Panc1 (cell line): Measurements from ENCODE around the gene GPR42. TPM values are rescaled to one million over a fixed set of nuclear protein-coding genes. Genes with fewer than 3 reads are reported as not detected.
"Not testable (repeated sequence)": the region's sequence is repeated elsewhere in the genome, so short reads cannot be mapped to it uniquely, and the experiment has no call there.

ENCODE experiments used
- ATAC-seq: fragments of 200-7000 bp; cut with Tn5 transposase; 2 replicates; pipeline ENCODE4 v1.9.1; 2020; ENCODE audit warnings: mild to moderate bottlenecking, moderate library complexity
- BruUV-seq: library from RNA; stranded (reverse); fragments of 400-500 nt; replicated peaks from 2 replicates; lab custom pipeline; 2021; lab: Mats Ljungman, UMichigan
- CTCF ChIA-PET: fragments of 300-600 bp; sonication (Branson Sonifier 250); formaldehyde crosslinking; loops from one replicate; lab custom pipeline; 2022; ENCODE audit warnings: antibody characterized with exemption; lab: Charles Lee
- POLR2A ChIA-PET: fragments of 300-600 bp; sonication (Branson Sonifier 250); formaldehyde crosslinking; loops from one replicate; lab custom pipeline; 2022; ENCODE audit warnings: antibody characterized with exemption; lab: Charles Lee
- DNase-seq: peaks from one replicate; pipeline ENCODE4 v3.0.0-alpha.2; 2010; ENCODE audit warnings: low read depth, low spot score
- H3K27ac ChIP-seq: 2 replicates; pipeline ENCODE4 v1.5.1; 2011; ENCODE audit warnings: mild to moderate bottlenecking, low read length, inconsistent platforms
- H3K27me3 ChIP-seq: fragments of 200-500 bp; sonication (Bioruptor generic); 2 replicates; pipeline ENCODE4 v1.6.0; 2014; ENCODE audit warnings: low read length, inconsistent platforms; ENCODE audit not compliant: control insufficient read depth, insufficient read depth
- H3K36me3 ChIP-seq: fragments of 200-500 bp; sonication (Bioruptor generic); 2 replicates; pipeline ENCODE4 v1.5.1; 2014; ENCODE audit warnings: inconsistent platforms, mild to moderate bottlenecking, low read length, moderate library complexity; ENCODE audit not compliant: control insufficient read depth, insufficient read depth
- H3K4me1 ChIP-seq: 2 replicates; pipeline ENCODE4 v1.5.1; 2011; ENCODE audit warnings: inconsistent platforms, mild to moderate bottlenecking, low read length, moderate library complexity; ENCODE audit not compliant: control insufficient read depth, insufficient read depth
- H3K4me3 ChIP-seq, 2 experiments: 2 replicates each; pipeline ENCODE4 v1.5.1; 2011 to 2012; ENCODE audit warnings: low read depth in 2 of 2, low read length in 2 of 2, mild to moderate bottlenecking in 2 of 2, inconsistent platforms in 1 of 2, moderate library complexity in 1 of 2
- H3K9me3 ChIP-seq: fragments of 200-500 bp; sonication (Bioruptor generic); 2 replicates; pipeline ENCODE4 v1.5.1; 2014; ENCODE audit warnings: low read depth, mild to moderate bottlenecking, inconsistent platforms, low read length, moderate library complexity; ENCODE audit not compliant: control insufficient read depth, insufficient read depth
- POLR2AphosphoS5 ChIP-seq: IDR thresholded peaks from 2 replicates; pipeline ENCODE4 v1.6.1; 2012; ENCODE audit warnings: mild to moderate bottlenecking, low read depth, low read length, moderate library complexity
- SIN3A ChIP-seq: IDR thresholded peaks from 2 replicates; pipeline ENCODE4 v1.6.1; 2012; ENCODE audit warnings: low read depth, mild to moderate bottlenecking, low read length, moderate library complexity, borderline replicate concordance; ENCODE audit not compliant: insufficient read depth
- TCF7L2 ChIP-seq: IDR thresholded peaks from 2 replicates; pipeline ENCODE4 v1.6.1; 2011; ENCODE audit warnings: mild to moderate bottlenecking, low read depth, low read length, inconsistent platforms
- in situ Hi-C: cut with HindIII; loops from 2 replicates; pipeline ENCODE4 v1.10.0; 2016; ENCODE audit warnings: low sequenced_read_pairs, low pct_unique_long_range_greater_than_20kb
- intact Hi-C: fragments of 100-400 bp; cut with micrococcal nuclease; formaldehyde crosslinking; loops from one replicate; pipeline ENCODE4 v1.10.0; 2022; ENCODE audit not compliant: unreplicated experiment
- total RNA-seq: library from RNA; stranded (reverse); gene quantifications from one replicate; pipeline ENCODE4 v1.2.1, GENCODE V29; 2021; ENCODE audit not compliant: unreplicated experiment
- TF ChIP-seq, protein P1 (sequence below): fragments of 450-650 bp; IDR thresholded peaks from 2 replicates; pipeline ENCODE4 v1.5.1; 2017; ENCODE audit warnings: mild to moderate bottlenecking
- TF ChIP-seq, protein P2 (sequence below), 2 experiments: IDR thresholded peaks; 2 replicates each; pipeline ENCODE4 v1.6.1; 2011 to 2012; ENCODE audit warnings: low read depth in 2 of 2, control low read depth in 1 of 2, low read length in 1 of 2, mild to moderate bottlenecking in 1 of 2, moderate library complexity in 1 of 2; ENCODE audit not compliant: insufficient read depth in 1 of 2

Gene GPR42
- total RNA-seq, 1 experiment from 2014 or later, result not detected

DNA sequence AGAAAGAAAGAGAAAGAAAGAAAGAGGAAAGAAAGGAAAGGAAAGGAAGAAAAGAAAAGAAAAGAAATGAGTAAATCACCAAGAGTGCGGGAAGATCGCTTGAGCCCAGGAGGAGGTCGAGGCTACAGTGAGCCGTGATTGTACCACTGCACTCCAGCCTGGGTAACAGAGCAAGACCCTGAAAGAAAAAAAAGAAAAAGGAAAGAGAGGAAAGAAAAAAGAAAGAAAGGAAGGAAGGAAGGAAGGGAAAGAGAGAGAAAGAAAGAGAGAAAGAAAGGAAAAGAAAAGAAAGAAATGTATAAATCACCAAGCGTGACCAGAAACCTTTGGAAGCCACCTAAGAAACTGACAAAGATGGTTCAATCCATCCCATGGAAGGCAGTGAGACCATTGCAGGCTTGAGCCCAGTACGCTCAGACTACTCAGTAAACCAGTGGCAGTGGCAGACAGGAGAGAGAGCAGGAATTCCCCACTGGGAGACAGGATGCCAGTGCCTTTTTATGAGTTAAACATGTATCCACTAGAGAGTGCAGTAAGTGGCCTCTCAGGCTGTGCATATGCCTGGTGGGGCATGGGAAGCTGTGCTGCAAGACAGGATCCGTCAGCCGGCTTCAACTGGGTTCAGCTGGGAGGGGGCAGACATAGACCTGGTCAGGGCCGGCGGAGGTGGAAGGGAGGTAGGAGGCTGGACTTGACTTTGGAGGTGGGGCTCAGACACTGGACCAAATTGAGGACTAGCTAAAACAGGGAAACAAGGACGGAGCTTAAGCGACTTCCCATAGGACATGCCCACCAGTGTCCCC is 4.8 kb downstream of the GPR42 start:
- ChIA-PET CTCF (interaction anchor here (0.5 to 0.7 kb wide), 2 partner anchors 23 to 317 kb away, joined by 3 read pairs; no protein-coding TSS in a partner anchor), POLR2A (no interaction called here)
- Histone ChIP-seq H3K4me3 (no peak overlapping the region), H3K4me1 (no peaks in the 10 kb centered on the region), H3K27me3 (peaks cover 7% of the 10 kb centered on the region), H3K9me3 (no peaks in the 10 kb centered on the region), H3K27ac (no peak overlapping the region), H3K36me3 (no peaks in the 10 kb centered on the region)
- TF ChIP-seq TCF7L2, result no peak
- TF ChIP-seq POLR2AphosphoS5, result no peak
- no peak for TF ChIP-seq SIN3A
- TF ChIP-seq, protein P1, sequence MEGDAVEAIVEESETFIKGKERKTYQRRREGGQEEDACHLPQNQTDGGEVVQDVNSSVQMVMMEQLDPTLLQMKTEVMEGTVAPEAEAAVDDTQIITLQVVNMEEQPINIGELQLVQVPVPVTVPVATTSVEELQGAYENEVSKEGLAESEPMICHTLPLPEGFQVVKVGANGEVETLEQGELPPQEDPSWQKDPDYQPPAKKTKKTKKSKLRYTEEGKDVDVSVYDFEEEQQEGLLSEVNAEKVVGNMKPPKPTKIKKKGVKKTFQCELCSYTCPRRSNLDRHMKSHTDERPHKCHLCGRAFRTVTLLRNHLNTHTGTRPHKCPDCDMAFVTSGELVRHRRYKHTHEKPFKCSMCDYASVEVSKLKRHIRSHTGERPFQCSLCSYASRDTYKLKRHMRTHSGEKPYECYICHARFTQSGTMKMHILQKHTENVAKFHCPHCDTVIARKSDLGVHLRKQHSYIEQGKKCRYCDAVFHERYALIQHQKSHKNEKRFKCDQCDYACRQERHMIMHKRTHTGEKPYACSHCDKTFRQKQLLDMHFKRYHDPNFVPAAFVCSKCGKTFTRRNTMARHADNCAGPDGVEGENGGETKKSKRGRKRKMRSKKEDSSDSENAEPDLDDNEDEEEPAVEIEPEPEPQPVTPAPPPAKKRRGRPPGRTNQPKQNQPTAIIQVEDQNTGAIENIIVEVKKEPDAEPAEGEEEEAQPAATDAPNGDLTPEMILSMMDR, result no peak
- in situ Hi-C loops, result no loop called here
- DNase-seq (no peak), ATAC-seq (peak; percentile 67)
- no TSS peak for BruUV-seq
- intact Hi-C loops, result no loop called here

GRCh38 chr19:35377656-35378055 is 6.8 kb downstream of the GPR42 start:
- TF ChIP-seq, protein P2, sequence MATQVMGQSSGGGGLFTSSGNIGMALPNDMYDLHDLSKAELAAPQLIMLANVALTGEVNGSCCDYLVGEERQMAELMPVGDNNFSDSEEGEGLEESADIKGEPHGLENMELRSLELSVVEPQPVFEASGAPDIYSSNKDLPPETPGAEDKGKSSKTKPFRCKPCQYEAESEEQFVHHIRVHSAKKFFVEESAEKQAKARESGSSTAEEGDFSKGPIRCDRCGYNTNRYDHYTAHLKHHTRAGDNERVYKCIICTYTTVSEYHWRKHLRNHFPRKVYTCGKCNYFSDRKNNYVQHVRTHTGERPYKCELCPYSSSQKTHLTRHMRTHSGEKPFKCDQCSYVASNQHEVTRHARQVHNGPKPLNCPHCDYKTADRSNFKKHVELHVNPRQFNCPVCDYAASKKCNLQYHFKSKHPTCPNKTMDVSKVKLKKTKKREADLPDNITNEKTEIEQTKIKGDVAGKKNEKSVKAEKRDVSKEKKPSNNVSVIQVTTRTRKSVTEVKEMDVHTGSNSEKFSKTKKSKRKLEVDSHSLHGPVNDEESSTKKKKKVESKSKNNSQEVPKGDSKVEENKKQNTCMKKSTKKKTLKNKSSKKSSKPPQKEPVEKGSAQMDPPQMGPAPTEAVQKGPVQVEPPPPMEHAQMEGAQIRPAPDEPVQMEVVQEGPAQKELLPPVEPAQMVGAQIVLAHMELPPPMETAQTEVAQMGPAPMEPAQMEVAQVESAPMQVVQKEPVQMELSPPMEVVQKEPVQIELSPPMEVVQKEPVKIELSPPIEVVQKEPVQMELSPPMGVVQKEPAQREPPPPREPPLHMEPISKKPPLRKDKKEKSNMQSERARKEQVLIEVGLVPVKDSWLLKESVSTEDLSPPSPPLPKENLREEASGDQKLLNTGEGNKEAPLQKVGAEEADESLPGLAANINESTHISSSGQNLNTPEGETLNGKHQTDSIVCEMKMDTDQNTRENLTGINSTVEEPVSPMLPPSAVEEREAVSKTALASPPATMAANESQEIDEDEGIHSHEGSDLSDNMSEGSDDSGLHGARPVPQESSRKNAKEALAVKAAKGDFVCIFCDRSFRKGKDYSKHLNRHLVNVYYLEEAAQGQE (IDR thresholded peaks at IDR 0.05; ENCODE audit: insufficient read depth in 1 of 2, low read depth in 2 of 2, low read length in 1 of 2), result no peak
- TF ChIP-seq POLR2AphosphoS5, result no peak
- intact Hi-C loops, result no loop called here
- CTCF ChIA-PET, result no interaction called here
- H3K36me3 ChIP-seq, result no peaks in the 10 kb centered on the region
- in situ Hi-C loops, result no loop called here
- ATAC-seq, result no peak
- H3K9me3 ChIP-seq, result no peaks in the 10 kb centered on the region
- POLR2A ChIA-PET, result interaction anchor here (0.6 kb wide), 1 partner anchor 394 kb away, joined by 4 read pairs; no protein-coding TSS in a partner anchor
- no peak overlapping the region for H3K27ac ChIP-seq
- peaks cover 7% of the 10 kb centered on the region for H3K27me3 ChIP-seq
- H3K4me3 ChIP-seq, result no peak overlapping the region
- BruUV-seq, result no TSS peak
- no peaks in the 10 kb centered on the region for H3K4me1 ChIP-seq
- no peak for DNase-seq

GRCh38 chr19:35378356-35378755 is 7.5 kb downstream of the GPR42 start:
- intact Hi-C loops, result no loop called here
- Histone ChIP-seq H3K4me3 (no peak overlapping the region), H3K27me3 (peaks cover 7% of the 10 kb centered on the region), H3K27ac (no peak overlapping the region), H3K9me3 (no peaks in the 10 kb centered on the region), H3K36me3 (no peaks in the 10 kb centered on the region), H3K4me1 (no peaks in the 10 kb centered on the region)
- no TSS peak for BruUV-seq
- DNase-seq (no peak), ATAC-seq (no peak)
- CTCF ChIA-PET, result no interaction called here
- POLR2A ChIA-PET, result no interaction called here
- in situ Hi-C loops, result no loop called here
- TF ChIP-seq POLR2AphosphoS5, result no peak

- H3K27ac ChIP-seq, BruUV-seq, DNase-seq, H3K9me3 ChIP-seq, H3K27me3 ChIP-seq, H3K36me3 ChIP-seq, H3K4me1 ChIP-seq, intact Hi-C loops, ATAC-seq, CTCF ChIA-PET, H3K4me3 ChIP-seq, in situ Hi-C loops: not testable (repeated sequence)
- POLR2A ChIA-PET, result interaction anchor here (0.6 kb wide), 1 partner anchor 60 kb away, joined by 4 read pairs; no protein-coding TSS in a partner anchor
Measured at GRCh38 chr19:35379545-35379944, 8.7 kb downstream of the GPR42 start.
